Epithelial cell of proximal tubule (primary cell): ENCODE results near the gene CNPY2. TPM values are rescaled to one million over a fixed set of nuclear protein-coding genes. Genes with fewer than 3 reads are reported as not detected.
"Not testable (repeated sequence)": the region's sequence is repeated elsewhere in the genome, so short reads cannot be mapped to it uniquely, and the experiment has no call there.

ENCODE experiments used
- DNase-seq: peaks from one replicate; pipeline ENCODE4 v3.0.0-alpha.2; 2011; ENCODE audit warnings: low read depth
- H3K4me3 ChIP-seq: 2 replicates; pipeline ENCODE4 v1.5.1; 2011; ENCODE audit warnings: low read depth, mild to moderate bottlenecking, low read length
- CTCF ChIP-seq: conservative IDR thresholded peaks from 2 replicates; pipeline ENCODE4 v1.5.1; 2012; ENCODE audit warnings: low read depth, mild to moderate bottlenecking, low read length
- total RNA-seq: library from RNA; depleted of rRNA; stranded (reverse); fragments of >200 nt; gene quantifications from 2 replicates; pipeline ENCODE4 v1.2.3, GENCODE V29; 2015

CNPY2 gene
- total RNA-seq, 1 donor from 2014 or later, result 141 TPM

DNA sequence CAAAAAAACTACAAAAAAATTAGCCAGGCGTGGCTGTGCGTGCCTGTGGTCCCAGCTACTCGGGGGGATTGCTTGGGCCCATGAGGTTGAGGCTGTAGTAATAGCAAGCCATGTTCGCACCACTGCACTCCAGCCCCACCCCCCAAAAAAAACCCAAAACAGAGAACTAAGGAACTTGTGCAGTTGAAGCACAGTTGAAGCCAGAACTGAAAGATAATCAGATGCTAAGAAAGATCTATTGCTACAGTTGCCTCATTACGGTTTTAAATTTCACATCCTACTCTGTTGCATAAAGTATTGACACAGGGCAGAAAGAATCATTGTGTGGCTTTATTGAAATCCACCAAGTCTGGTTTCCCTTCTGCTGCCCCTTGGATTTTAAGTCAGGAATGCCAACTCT lies 19.5 kb downstream of the CNPY2 start:
- DNase-seq, result no peak
- no peak overlapping the region for H3K4me3 ChIP-seq
- TF ChIP-seq CTCF, result no peak

DNA sequence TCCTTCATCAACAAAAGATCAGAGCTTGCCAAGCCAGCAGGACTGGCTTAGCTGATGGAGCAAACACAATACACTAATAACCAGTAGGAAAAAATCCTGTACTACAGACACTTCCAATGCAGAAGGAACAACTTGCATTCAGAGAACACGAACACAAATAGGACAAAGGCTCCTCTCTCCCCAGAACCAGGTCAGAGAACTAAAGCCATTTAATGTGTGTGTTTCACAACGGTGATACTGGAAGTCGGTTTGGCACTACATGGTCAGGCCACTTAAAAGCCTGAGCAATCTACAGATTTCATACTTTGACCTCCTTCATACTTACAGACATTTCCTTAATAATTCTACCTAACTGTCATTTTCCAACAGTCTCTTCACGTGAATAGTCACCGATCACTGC lies 22.0 kb downstream of the CNPY2 start:
- H3K4me3 ChIP-seq, result no peak overlapping the region
- DNase-seq, result no peak
- TF ChIP-seq CTCF, result no peak

- no peak for TF ChIP-seq CTCF
- H3K4me3 ChIP-seq, result no peak overlapping the region
- DNase-seq, result no peak
Measured at GRCh38 chr12:56288705-56289387, 26.9 kb downstream of the CNPY2 start.

DNA sequence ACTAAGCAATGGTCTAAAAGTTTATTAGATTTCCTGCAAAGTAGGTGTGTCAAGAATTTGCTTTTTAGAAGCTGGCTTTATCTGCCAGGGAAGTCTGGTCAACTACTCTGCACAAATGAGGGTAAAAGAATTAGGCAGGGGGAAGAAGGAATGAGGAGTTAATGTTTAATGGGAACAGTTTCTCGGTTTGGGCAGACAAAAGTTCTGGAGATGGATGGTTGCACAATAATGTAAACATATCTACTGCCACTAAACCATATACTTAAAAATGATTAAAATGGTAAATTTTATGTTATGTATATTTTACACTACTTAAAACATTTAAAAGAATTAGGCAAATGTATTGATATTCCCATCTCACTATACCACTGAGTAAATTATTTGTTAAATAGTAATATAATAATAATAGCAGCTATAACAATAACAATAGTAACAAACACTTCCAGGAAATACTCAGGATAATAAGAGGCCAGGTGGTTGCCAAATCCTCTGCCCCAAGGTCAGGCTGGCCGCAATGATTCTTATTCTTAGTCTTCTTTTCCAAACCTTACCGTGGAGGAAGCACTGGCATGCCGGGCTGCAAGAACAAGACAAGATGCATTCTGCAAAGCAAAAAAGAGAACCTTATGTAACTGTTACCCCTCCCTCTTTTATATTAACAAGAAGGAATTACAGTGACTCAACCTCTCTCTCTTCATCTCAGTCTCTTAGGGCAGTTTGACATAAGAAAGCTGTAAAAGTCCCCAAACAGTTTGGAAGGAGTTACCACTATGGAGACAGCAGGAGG lies 29.6 kb downstream of the CNPY2 start:
- DNase-seq, result no peak
- TF ChIP-seq CTCF, result no peak
- no peak overlapping the region for H3K4me3 ChIP-seq

DNA sequence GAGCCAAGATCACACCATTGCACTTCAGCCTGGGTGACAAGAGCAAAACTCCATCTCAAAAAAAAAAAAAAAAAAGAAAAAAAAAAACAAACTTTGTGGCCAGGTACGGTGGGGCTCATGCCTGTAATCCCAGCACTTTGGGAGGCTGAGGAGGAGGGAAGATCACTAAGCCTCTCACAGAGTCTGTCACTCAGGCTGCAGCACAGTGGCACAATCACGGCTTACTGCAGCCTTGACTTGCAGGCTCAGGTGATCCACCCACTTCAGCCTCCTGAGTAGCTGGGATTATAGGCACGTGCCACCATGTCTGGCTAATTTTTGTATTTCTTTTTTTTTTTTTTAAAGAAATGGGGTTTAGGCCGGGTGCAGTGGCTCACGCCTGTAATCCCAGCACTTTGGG lies 31.5 kb downstream of the CNPY2 start:
- not testable (repeated sequence) for DNase-seq, H3K4me3 ChIP-seq

GRCh38 chr12:56282579-56282978 lies 33.2 kb downstream of the CNPY2 start:
- no peak overlapping the region for H3K4me3 ChIP-seq
- no peak for DNase-seq
- TF ChIP-seq CTCF, result no peak

- DNase-seq, result no peak
- TF ChIP-seq CTCF, result no peak
- H3K4me3 ChIP-seq, result no peak overlapping the region
Measured at GRCh38 chr12:56282030-56282429, 33.8 kb downstream of the CNPY2 start.
